HepG2 (cell line): Measurements from ENCODE around the gene NARF. TPM values are rescaled to one million over a fixed set of nuclear protein-coding genes. Genes with fewer than 3 reads are reported as not detected.

Experiments used
- ARNT ChIP-seq: fragments of 450-650 bp; IDR thresholded peaks from 2 replicates; pipeline ENCODE4 v1.6.1; 2017
- CERS6 ChIP-seq: sonication (generic); formaldehyde crosslinking; IDR thresholded peaks from 2 replicates; pipeline ENCODE4 v1.5.0; 2020; ENCODE audit warnings: missing genetic modification reagents
- CREBL2 ChIP-seq: sonication (generic); formaldehyde crosslinking; IDR thresholded peaks from 2 replicates; pipeline ENCODE4 v1.8.1; 2023; ENCODE audit warnings: missing genetic modification reagents, mild to moderate bottlenecking, borderline replicate concordance
- EEA1 ChIP-seq: sonication (generic); formaldehyde crosslinking; IDR thresholded peaks from 2 replicates; pipeline ENCODE4 v1.5.1; 2020; ENCODE audit warnings: mild to moderate bottlenecking, missing genetic modification reagents, borderline replicate concordance
- FOXA3 ChIP-seq: IDR thresholded peaks from 2 replicates; pipeline ENCODE4 v1.6.1; 2016; ENCODE audit warnings: missing genetic modification reagents, missing compliant biosample characterization
- GMEB2 ChIP-seq: IDR thresholded peaks from 2 replicates; pipeline ENCODE4 v1.6.1; 2016; ENCODE audit warnings: missing biosample characterization, missing genetic modification reagents, low read depth
- KDM4B ChIP-seq: sonication (generic); formaldehyde crosslinking; IDR thresholded peaks from 2 replicates; pipeline ENCODE4 v1.4.0; 2020; ENCODE audit warnings: missing genetic modification reagents
- KDM5A ChIP-seq: fragments of 200-600 bp; sonication (generic); IDR thresholded peaks from 2 replicates; pipeline ENCODE4 v1.7.0; 2018; ENCODE audit warnings: antibody characterized with exemption, mild to moderate bottlenecking, low read length, borderline replicate concordance
- NFYB ChIP-seq: sonication (generic); formaldehyde crosslinking; IDR thresholded peaks from 2 replicates; pipeline ENCODE4 v1.4.0; 2020; ENCODE audit warnings: missing genetic modification reagents
- PLSCR1 ChIP-seq: sonication (generic); formaldehyde crosslinking; IDR thresholded peaks from 2 replicates; pipeline ENCODE4 v1.5.0; 2020; ENCODE audit warnings: missing genetic modification reagents, mild to moderate bottlenecking, borderline replicate concordance
- POLR2G ChIP-seq: fragments of 200-400 bp; formaldehyde crosslinking; IDR thresholded peaks from 2 replicates; pipeline ENCODE4 v1.6.1; 2018; ENCODE audit warnings: mild to moderate bottlenecking, low read depth, low read length, moderate library complexity
- PRPF4 ChIP-seq: fragments of 200-400 bp; formaldehyde crosslinking; IDR thresholded peaks from 2 replicates; pipeline ENCODE4 v1.6.1; 2016; ENCODE audit warnings: low read length, low read depth; ENCODE audit not compliant: poor library complexity, severe bottlenecking
- SMARCC2 ChIP-seq: fragments of 450-650 bp; IDR thresholded peaks from 2 replicates; pipeline ENCODE4 v1.6.1; 2017; ENCODE audit warnings: antibody characterized with exemption, mild to moderate bottlenecking
- SNAPC5 ChIP-seq: sonication (generic); formaldehyde crosslinking; IDR thresholded peaks from 2 replicates; pipeline ENCODE4 v1.8.1; 2023; ENCODE audit warnings: mild to moderate bottlenecking, missing genetic modification reagents, borderline replicate concordance
- SP4 ChIP-seq: sonication (generic); formaldehyde crosslinking; IDR thresholded peaks from 2 replicates; pipeline ENCODE4 v1.8.1; 2023; ENCODE audit warnings: mild to moderate bottlenecking, missing genetic modification reagents
- SPEN ChIP-seq: sonication (generic); formaldehyde crosslinking; IDR thresholded peaks from 2 replicates; pipeline ENCODE4 v1.5.1; 2020; ENCODE audit warnings: low read depth, mild to moderate bottlenecking, missing genetic modification reagents
- STAG1 ChIP-seq: sonication (generic); formaldehyde crosslinking; IDR thresholded peaks from 2 replicates; pipeline ENCODE4 v1.4.0; 2020; ENCODE audit warnings: missing genetic modification reagents
- TEAD2 ChIP-seq: sonication (generic); formaldehyde crosslinking; IDR thresholded peaks from 2 replicates; pipeline ENCODE4 v1.9.0; 2021; ENCODE audit warnings: missing genetic modification reagents
- THAP11 ChIP-seq: IDR thresholded peaks from 2 replicates; pipeline ENCODE4 v1.6.1; 2016; ENCODE audit warnings: missing biosample characterization, missing genetic modification reagents
- THAP8 ChIP-seq: sonication (generic); formaldehyde crosslinking; IDR thresholded peaks from 2 replicates; pipeline ENCODE4 v1.5.1; 2020; ENCODE audit warnings: missing genetic modification reagents, mild to moderate bottlenecking, borderline replicate concordance
- ZFP36L1 ChIP-seq: sonication (generic); formaldehyde crosslinking; IDR thresholded peaks from 2 replicates; pipeline ENCODE4 v1.8.0; 2022; ENCODE audit warnings: mild to moderate bottlenecking, missing genetic modification reagents, moderate library complexity
- ZFP36L2 ChIP-seq: sonication (generic); formaldehyde crosslinking; IDR thresholded peaks from 2 replicates; pipeline ENCODE4 v1.4.0; 2020; ENCODE audit warnings: missing genetic modification reagents
- ZNF414 ChIP-seq: sonication (generic); formaldehyde crosslinking; IDR thresholded peaks from 2 replicates; pipeline ENCODE4 v1.5.0; 2020; ENCODE audit warnings: missing genetic modification reagents
- ZNF580 ChIP-seq: IDR thresholded peaks from 2 replicates; pipeline ENCODE4 v1.6.1; 2016; ENCODE audit warnings: low read depth, borderline replicate concordance
- ZNF7 ChIP-seq: IDR thresholded peaks from 2 replicates; pipeline ENCODE4 v1.6.1; 2016; ENCODE audit warnings: missing biosample characterization, missing genetic modification reagents
- polyA plus RNA-seq, 8 experiments: library from polyadenylated mRNA; depleted of rRNA in 3 of 8; stranded (reverse) in 7 of 8; unstranded in 1 of 8; fragments of >200 nt; fragmentation: Illumina TruSeq in 4 of 8; extraction: Trizol in 4 of 8; gene quantifications; 2 replicates each; pipeline versions ENCODE4 v1.2.1 to v1.2.3, GENCODE V29; 2011 to 2016; ENCODE audit warnings: low read depth in 4 of 8, missing spikeins in 1 of 8, mixed read lengths in 1 of 8; ENCODE audit not compliant: insufficient read depth in 1 of 8
- total RNA-seq, 5 experiments: library from RNA; depleted of rRNA; stranded (reverse); fragments of >200 nt; fragmentation: Illumina TruSeq; extraction: Trizol; gene quantifications; 2 replicates each; pipeline ENCODE4 v1.2.3, GENCODE V29; 2016; ENCODE audit warnings: low read depth in 1 of 5

NARF gene
- total and polyA plus RNA-seq, 2 of the 13 experiments (the other 11 are each of a cell fraction or from before 2014, with no cell fraction given) = 61.1 to 144 TPM

- TF ChIP-seq PRPF4 (peak; percentile 77), CERS6 (CRISPR knock-in tag) (no peak), PLSCR1 (CRISPR knock-in tag) (peak; percentile 78; the same call in 1 of the 2 replicates), STAG1 (CRISPR knock-in tag) (peak; percentile 51), ZFP36L2 (CRISPR knock-in tag) (no peak), ARNT (no peak), ZNF7 (CRISPR knock-in tag) (no peak), THAP8 (CRISPR knock-in tag) (no peak), KDM5A (peak; percentile 28; the same call in 1 of the 2 replicates), SPEN (CRISPR knock-in tag) (peak; percentile 84; the same call in 1 of the 2 replicates), NFYB (CRISPR knock-in tag) (peak; percentile 12; the same call in 1 of the 2 replicates), ZFP36L1 (CRISPR knock-in tag) (0 out of 2 replicates have a peak, but pooled peaks have one; percentile 57), POLR2G (no peak), KDM4B (CRISPR knock-in tag) (peak; percentile 83), ZNF414 (CRISPR knock-in tag) (peak; percentile 98), SNAPC5 (0 out of 2 replicates have a peak, but pooled peaks have one; percentile 22), THAP11 (CRISPR knock-in tag) (peak; percentile 81), CREBL2 (no peak), SP4 (peak; percentile 92), FOXA3 (CRISPR knock-in tag) (peak; percentile 70), EEA1 (CRISPR knock-in tag) (peak; percentile 36; the same call in 1 of the 2 replicates), TEAD2 (CRISPR knock-in tag) (no peak), ZNF580 (peak; percentile 92; the same call in 1 of the 2 replicates), GMEB2 (CRISPR knock-in tag) (no peak; the same call in 1 of the 2 replicates), SMARCC2 (no peak)
Observed at GRCh38 chr17:82494236-82495055, 35.9 kb downstream of the NARF start (continued).
